ENCODE data around the gene RAD17.
"Not testable (repeated sequence)": the region's sequence is repeated elsewhere in the genome, so short reads cannot be mapped to it uniquely, and the experiment has no call there.

The RAD17 gene

DNA sequence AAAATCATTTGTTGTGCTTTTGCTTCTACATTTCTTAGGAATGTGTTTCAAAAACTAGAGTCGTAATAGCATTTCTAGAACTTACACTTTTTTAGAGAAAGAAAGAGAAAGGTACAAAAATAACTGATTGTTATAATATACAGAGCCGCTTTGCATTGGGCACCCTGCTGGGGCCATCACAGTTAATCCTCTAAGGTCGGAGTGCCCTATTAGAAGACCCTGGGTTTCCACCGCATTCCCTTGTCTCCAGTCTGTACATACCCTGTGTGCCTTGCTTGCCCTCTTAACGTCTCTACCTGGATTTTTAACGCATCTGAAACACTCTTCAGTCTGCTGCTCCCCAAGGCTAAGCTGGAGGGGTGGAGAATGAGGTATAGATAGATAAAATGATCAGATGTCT is 46.6 kb downstream of the RAD17 start:
- Histone ChIP-seq H3K9ac (no peak overlapping the region), H3K27ac (no peak overlapping the region), H3K27me3 (no peaks in the 10 kb centered on the region), H3K4me3 (no peak overlapping the region), H3K4me2 (no peak overlapping the region), H3K4me1 (no peaks in the 10 kb centered on the region), H3K9me3 (replicated peaks in 1 of 11) (peaks cover 0 to 12% (median 0%) of the 10 kb centered on the region in 11 experiments; a peak in 7 of 22 replicates), H4K20me1 (no peaks in the 10 kb centered on the region), H3K36me3 (peaks cover 48 to 68% (median 58%) of the 10 kb centered on the region in 11 experiments)
- TF ChIP-seq Cebpa-rat (IDR thresholded peaks at IDR 0.05) = no peak

- Histone ChIP-seq H3K4me1 (no peaks in the 10 kb centered on the region), H4K20me1 (no peaks in the 10 kb centered on the region), H3K9ac (no peak overlapping the region), H3K27ac (no peak overlapping the region), H3K27me3 (no peaks in the 10 kb centered on the region), H3K4me3 (no peak overlapping the region), H3K4me2 (no peak overlapping the region), H3K9me3 (replicated peaks in 1 of 11) (peaks cover 0 to 12% (median 0%) of the 10 kb centered on the region in 11 experiments; a peak in 7 of 22 replicates), H3K36me3 (peaks cover 42 to 63% (median 53%) of the 10 kb centered on the region in 11 experiments)
- no peak for TF ChIP-seq Cebpa-rat (IDR thresholded peaks at IDR 0.05)
Measured at GRCh38 chr5:69416699-69417098, 47.1 kb downstream of the RAD17 start.

GRCh38 chr5:69418554-69418953 is 48.9 kb downstream of the RAD17 start:
- Histone ChIP-seq H3K9ac (no peak overlapping the region), H3K27me3 (no peaks in the 10 kb centered on the region), H3K36me3 (peaks cover 25 to 44% (median 35%) of the 10 kb centered on the region in 11 experiments), H3K4me2 (no peak overlapping the region), H4K20me1 (no peaks in the 10 kb centered on the region), H3K9me3 (replicated peaks in 1 of 11) (peaks cover 3 to 21% (median 11%) of the 10 kb centered on the region in 11 experiments; a peak in 16 of 22 replicates), H3K4me1 (no peaks in the 10 kb centered on the region), H3K27ac (no peak overlapping the region), H3K4me3 (no peak overlapping the region)
- no peak for TF ChIP-seq Cebpa-rat (IDR thresholded peaks at IDR 0.05)

- no peak for TF ChIP-seq Cebpa-rat (IDR thresholded peaks at IDR 0.05)
- Histone ChIP-seq H3K27ac (no peak overlapping the region), H3K36me3 (no peaks in the 10 kb centered on the region), H3K4me1 (no peaks in the 10 kb centered on the region), H3K9ac (no peak overlapping the region), H3K4me3 (no peak overlapping the region), H3K4me2 (no peak overlapping the region), H3K27me3 (no peaks in the 10 kb centered on the region), H4K20me1 (no peaks in the 10 kb centered on the region), H3K9me3 (replicated peaks in 1 of 11) (no peaks in the 10 kb centered on the region)
Measured at GRCh38 chr5:69431424-69432303, 62.0 kb downstream of the RAD17 start.

- no peak overlapping the region for H3K9ac ChIP-seq
- H3K36me3 ChIP-seq = no peaks in the 10 kb centered on the region
- no peak overlapping the region for H3K27ac ChIP-seq
- no peaks in the 10 kb centered on the region for H3K9me3 ChIP-seq (replicated peaks in 1 of 11)
- H3K4me2 ChIP-seq = no peak overlapping the region
- TF ChIP-seq Cebpa-rat (IDR thresholded peaks at IDR 0.05) = no peak
- no peaks in the 10 kb centered on the region for H3K4me1 ChIP-seq
- no peaks in the 10 kb centered on the region for H3K27me3 ChIP-seq
- no peak overlapping the region for H3K4me3 ChIP-seq
- H4K20me1 ChIP-seq = no peaks in the 10 kb centered on the region
Measured at GRCh38 chr5:69432412-69433206, 63.0 kb downstream of the RAD17 start.

DNA sequence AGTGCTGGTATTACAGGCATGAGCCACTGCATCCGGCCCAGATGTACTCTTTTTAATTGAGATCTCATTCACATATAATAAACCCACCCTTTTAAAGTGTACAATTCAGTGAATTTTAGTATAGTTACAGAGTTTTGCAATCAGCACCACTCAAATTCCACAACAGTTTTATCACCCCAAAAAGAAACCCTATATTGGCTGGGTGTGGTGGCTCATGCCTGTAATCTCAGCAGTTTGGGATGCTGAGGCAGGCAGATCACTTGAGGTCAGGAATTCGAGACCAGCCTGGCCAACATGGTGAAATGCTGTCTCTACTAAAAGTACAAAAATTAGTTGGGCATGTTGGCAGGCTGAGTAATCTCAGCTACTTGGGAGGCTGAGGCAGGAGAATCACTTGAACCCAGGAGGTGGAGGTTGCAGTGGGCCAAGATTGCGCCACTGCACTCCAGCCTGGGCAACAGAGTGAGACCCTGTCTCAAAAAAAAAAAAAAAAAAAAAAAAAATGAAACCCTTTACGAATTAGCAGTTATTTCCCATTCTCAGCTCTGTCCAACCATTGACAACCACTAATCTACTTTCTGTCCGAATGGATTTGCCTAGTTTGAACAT is 65.8 kb downstream of the RAD17 start:
- H3K36me3 ChIP-seq; H3K27ac ChIP-seq; H3K27me3 ChIP-seq; H3K4me3 ChIP-seq; H3K9me3 ChIP-seq (replicated peaks in 1 of 11); H3K4me2 ChIP-seq; H3K4me1 ChIP-seq; H3K9ac ChIP-seq; H4K20me1 ChIP-seq: not testable (repeated sequence)

DNA sequence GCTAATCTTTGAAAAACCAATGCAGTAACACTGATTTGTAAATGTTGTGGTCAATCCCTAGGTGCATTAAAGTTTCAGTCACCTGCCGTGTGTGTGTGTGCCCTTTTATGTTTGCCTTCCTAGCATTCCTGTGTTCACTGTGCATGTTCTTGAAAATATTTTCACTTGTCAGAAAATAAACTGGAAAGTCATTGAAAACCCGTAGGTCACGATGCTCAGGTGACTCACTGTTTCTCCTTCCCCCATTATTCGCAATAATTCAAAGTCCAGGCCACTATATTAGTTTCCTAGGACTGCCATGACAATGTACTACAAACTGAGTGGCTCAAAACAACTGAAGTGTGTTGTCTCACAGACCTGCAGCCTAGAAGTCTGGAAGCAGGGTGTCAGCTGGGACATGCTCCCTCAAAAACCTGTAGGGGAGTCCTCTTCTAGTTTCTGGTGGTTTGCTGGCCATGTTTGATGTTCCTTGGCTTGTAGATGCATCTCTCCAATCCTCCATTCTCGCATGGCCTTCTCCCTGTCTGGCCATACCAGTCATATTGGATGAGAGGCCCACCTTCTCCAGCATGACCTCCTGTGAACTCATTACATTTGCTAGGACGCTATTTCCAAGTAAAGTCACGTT is 74.6 kb downstream of the RAD17 start:
- no peaks in the 10 kb centered on the region for H3K9me3 ChIP-seq (replicated peaks in 1 of 11)
- H3K9ac ChIP-seq = no peak overlapping the region
- no peak overlapping the region for H3K4me3 ChIP-seq
- H4K20me1 ChIP-seq = no peaks in the 10 kb centered on the region
- H3K4me2 ChIP-seq = no peak overlapping the region
- H3K27me3 ChIP-seq = no peaks in the 10 kb centered on the region
- no peak for TF ChIP-seq Cebpa-rat (IDR thresholded peaks at IDR 0.05)
- H3K4me1 ChIP-seq = peaks cover 0 to 9% (median 0%) of the 10 kb centered on the region in 10 experiments; a peak in 6 of 20 replicates
- no peak overlapping the region for H3K27ac ChIP-seq
- H3K36me3 ChIP-seq = no peaks in the 10 kb centered on the region

- H3K4me2 ChIP-seq = no peak overlapping the region
- no peak overlapping the region for H3K9ac ChIP-seq
- no peaks in the 10 kb centered on the region for H3K36me3 ChIP-seq
- H3K9me3 ChIP-seq (replicated peaks in 1 of 11) = no peaks in the 10 kb centered on the region
- no peak overlapping the region for H3K4me3 ChIP-seq
- H3K27ac ChIP-seq = no peak overlapping the region
- no peaks in the 10 kb centered on the region; a peak in 1 of 20 replicates for H3K4me1 ChIP-seq
- no peaks in the 10 kb centered on the region for H4K20me1 ChIP-seq
- H3K27me3 ChIP-seq = no peaks in the 10 kb centered on the region
- TF ChIP-seq Cebpa-rat (IDR thresholded peaks at IDR 0.05) = no peak
Measured at GRCh38 chr5:69449511-69449910, 79.9 kb downstream of the RAD17 start.

DNA sequence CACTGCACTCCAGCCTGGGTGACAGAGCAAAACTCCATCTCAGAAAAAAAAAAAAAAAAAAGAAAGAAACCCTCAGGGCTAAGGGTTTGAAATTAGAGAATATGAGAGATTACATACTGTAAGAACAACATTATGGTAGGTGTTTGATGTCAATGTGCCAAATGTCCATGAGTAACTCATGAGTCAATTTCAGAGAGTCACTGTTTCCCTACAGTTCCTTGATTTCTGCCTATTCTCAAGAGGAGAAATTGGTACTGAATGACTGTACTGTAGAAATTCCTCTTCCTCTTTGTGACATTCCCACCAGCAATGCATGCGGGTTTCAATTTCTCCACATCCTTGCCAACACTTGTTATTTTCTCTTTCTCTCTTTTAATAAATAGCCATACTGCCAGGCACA is 80.5 kb downstream of the RAD17 start:
- Histone ChIP-seq H3K4me2 (no peak overlapping the region), H3K27me3 (no peaks in the 10 kb centered on the region), H3K9ac (no peak overlapping the region), H3K4me3 (no peak overlapping the region), H3K9me3 (replicated peaks in 1 of 11) (no peaks in the 10 kb centered on the region), H3K27ac (no peak overlapping the region), H3K36me3 (no peaks in the 10 kb centered on the region), H3K4me1 (no peaks in the 10 kb centered on the region; a peak in 1 of 20 replicates), H4K20me1 (no peaks in the 10 kb centered on the region)
- TF ChIP-seq Cebpa-rat (IDR thresholded peaks at IDR 0.05) = no peak

- not testable (repeated sequence) for H3K27ac ChIP-seq, H3K4me1 ChIP-seq
Measured at GRCh38 chr5:69450527-69450926, 80.9 kb downstream of the RAD17 start.

More at GRCh38 chr5:69450527-69450926, 80.9 kb downstream of the RAD17 start:
- H3K4me2 ChIP-seq; H3K9me3 ChIP-seq (replicated peaks in 1 of 11); H3K9ac ChIP-seq; H3K36me3 ChIP-seq; H3K4me3 ChIP-seq; H3K27me3 ChIP-seq; H4K20me1 ChIP-seq: not testable (repeated sequence)

Measured in BLaER1 treated with 17β-estradiol and CSF1 and Interleukin-3, amounts not matched to agents 10 nM and 100 nM (cell line).